Measurements from ENCODE around the gene GYG1. TPM values are rescaled to one million over a fixed set of nuclear protein-coding genes. Genes with fewer than 3 reads are reported as not detected.

Gene GYG1
- total RNA-seq, 1 donor from 2014 or later: 45.6 TPM

DNA sequence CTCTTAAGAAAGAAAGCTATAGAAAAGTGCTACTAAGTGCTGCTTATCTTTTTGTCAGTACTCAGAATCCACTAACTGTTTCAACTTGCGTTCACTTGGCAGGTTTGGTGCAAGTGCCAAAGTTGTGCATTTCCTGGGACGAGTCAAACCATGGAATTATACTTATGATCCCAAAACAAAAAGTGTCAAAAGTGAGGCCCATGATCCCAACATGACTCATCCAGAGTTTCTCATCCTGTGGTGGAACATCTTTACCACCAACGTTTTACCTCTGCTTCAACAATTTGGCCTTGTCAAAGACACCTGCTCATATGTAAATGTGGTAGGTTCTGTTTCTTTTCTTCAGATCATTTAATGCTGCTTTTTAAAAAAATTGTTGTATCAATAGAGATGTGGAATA is 32.6 kb downstream of the GYG1 start:
- no peak overlapping the region for H3K27ac ChIP-seq
- H3K9me3 ChIP-seq: no peaks in the 10 kb centered on the region
- no peak for ATAC-seq
- no peak for DNase-seq
- TF ChIP-seq, protein P1, sequence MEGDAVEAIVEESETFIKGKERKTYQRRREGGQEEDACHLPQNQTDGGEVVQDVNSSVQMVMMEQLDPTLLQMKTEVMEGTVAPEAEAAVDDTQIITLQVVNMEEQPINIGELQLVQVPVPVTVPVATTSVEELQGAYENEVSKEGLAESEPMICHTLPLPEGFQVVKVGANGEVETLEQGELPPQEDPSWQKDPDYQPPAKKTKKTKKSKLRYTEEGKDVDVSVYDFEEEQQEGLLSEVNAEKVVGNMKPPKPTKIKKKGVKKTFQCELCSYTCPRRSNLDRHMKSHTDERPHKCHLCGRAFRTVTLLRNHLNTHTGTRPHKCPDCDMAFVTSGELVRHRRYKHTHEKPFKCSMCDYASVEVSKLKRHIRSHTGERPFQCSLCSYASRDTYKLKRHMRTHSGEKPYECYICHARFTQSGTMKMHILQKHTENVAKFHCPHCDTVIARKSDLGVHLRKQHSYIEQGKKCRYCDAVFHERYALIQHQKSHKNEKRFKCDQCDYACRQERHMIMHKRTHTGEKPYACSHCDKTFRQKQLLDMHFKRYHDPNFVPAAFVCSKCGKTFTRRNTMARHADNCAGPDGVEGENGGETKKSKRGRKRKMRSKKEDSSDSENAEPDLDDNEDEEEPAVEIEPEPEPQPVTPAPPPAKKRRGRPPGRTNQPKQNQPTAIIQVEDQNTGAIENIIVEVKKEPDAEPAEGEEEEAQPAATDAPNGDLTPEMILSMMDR (IDR thresholded peaks at IDR 0.05): no peak
- no peaks in the 10 kb centered on the region for H3K27me3 ChIP-seq
- peaks cover 78% of the 10 kb centered on the region for H3K36me3 ChIP-seq
- intact Hi-C loops (cut with DNase I): no loop called here
- no peaks in the 10 kb centered on the region for H3K4me1 ChIP-seq
- no peak overlapping the region for H3K4me3 ChIP-seq

DNA sequence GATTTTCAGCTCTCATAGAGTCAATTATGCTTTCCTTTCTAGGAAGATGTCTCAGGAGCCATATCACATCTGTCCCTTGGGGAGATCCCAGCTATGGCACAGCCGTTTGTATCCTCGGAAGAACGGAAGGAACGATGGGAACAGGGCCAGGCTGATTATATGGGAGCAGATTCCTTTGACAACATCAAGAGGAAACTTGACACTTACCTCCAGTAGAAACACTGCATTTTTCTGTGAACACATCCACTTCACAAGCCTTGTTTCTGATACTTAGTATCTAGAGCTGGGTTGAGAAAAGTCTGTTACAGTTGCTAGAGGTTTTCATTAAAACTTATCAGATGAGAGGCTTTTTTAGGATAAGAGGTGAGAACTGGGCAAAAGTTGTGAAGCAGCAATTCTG is 35.4 kb downstream of the GYG1 start:
- DNase-seq: no peak
- no peaks in the 10 kb centered on the region for H3K9me3 ChIP-seq
- ATAC-seq: no peak
- no peak overlapping the region for H3K4me3 ChIP-seq
- H3K27ac ChIP-seq: no peak overlapping the region
- H3K36me3 ChIP-seq: peaks cover 84% of the 10 kb centered on the region
- TF ChIP-seq, protein P1 (IDR thresholded peaks at IDR 0.05): no peak
- intact Hi-C loops (cut with DNase I): no loop called here
- no peaks in the 10 kb centered on the region for H3K27me3 ChIP-seq
- no peaks in the 10 kb centered on the region for H3K4me1 ChIP-seq

DNA sequence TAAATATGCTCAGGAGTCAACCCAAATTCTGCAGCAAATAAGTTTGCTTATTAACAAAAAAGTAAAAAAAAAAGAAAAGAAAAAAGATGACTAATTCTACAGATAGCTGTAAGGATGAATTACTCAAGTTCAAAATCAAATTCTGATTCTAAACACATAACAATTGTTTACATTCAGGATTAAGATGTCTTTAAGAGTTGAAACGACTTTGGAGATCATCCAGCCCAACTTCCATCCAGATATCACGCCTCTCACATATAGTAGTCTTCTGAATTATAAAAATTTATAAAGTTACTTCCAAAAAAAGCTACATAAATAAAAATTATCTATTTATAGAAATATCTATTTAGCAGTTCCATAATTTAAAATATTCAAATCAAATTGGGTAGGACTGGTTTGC is 39.8 kb downstream of the GYG1 start:
- no peak overlapping the region for H3K27ac ChIP-seq
- no peaks in the 10 kb centered on the region for H3K9me3 ChIP-seq
- H3K4me3 ChIP-seq: no peak overlapping the region
- no peaks in the 10 kb centered on the region for H3K4me1 ChIP-seq
- no peaks in the 10 kb centered on the region for H3K27me3 ChIP-seq
- intact Hi-C loops (cut with DNase I): no loop called here
- ATAC-seq (no peak), DNase-seq (no peak)
- TF ChIP-seq, protein P1 (IDR thresholded peaks at IDR 0.05): no peak
- peaks cover 61% of the 10 kb centered on the region for H3K36me3 ChIP-seq

DNA sequence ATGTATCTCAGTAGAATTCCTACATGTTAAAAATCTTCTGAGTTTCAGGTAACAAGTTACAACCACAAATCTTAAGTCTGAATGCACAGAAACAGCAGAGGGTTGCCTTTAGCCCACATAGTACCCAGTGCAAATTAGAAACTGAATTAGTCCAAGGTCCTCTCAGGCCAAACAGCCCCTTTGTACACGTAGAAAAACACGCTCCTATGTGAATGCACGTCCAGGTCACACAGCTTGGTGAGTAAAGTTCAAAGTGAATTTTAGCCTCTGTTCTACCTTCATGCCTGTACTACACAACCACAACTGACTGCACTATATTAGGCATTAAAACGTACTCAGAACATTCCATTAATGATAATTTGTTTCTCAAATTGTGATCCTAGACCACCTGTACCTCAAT is 46.3 kb downstream of the GYG1 start:
- H3K4me3 ChIP-seq: no peak overlapping the region
- H3K4me1 ChIP-seq: no peaks in the 10 kb centered on the region
- intact Hi-C loops (cut with DNase I): no loop called here
- DNase-seq (no peak), ATAC-seq (no peak)
- no peaks in the 10 kb centered on the region for H3K9me3 ChIP-seq
- H3K27me3 ChIP-seq: no peaks in the 10 kb centered on the region
- peaks cover 50% of the 10 kb centered on the region for H3K36me3 ChIP-seq
- H3K27ac ChIP-seq: no peak overlapping the region
- TF ChIP-seq, protein P1 (IDR thresholded peaks at IDR 0.05): no peak

DNA sequence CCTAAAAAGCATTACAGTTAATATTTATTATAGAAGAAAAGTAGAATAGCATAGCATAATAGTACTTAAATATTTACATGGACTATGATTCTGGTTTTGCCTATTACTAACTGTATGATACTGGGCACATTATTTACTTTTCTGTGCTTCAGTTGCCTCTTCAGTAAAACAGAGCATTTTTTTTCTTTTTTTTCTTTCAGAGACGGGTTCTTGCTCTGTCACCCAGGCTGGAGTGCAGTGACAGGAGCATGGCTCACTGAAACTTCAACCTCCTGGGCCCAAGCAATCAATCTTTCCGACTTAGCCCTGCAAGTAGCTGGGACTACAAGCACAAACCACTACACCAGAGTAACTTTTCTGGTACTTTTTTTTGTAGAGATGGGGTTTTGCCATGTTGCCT is 47.0 kb downstream of the GYG1 start:
- ATAC-seq (no peak), DNase-seq (no peak)
- no peaks in the 10 kb centered on the region for H3K27me3 ChIP-seq
- H3K4me3 ChIP-seq: no peak overlapping the region
- TF ChIP-seq, protein P1 (IDR thresholded peaks at IDR 0.05): no peak
- no peaks in the 10 kb centered on the region for H3K9me3 ChIP-seq
- peaks cover 48% of the 10 kb centered on the region for H3K36me3 ChIP-seq
- no peak overlapping the region for H3K27ac ChIP-seq
- H3K4me1 ChIP-seq: no peaks in the 10 kb centered on the region
- intact Hi-C loops (cut with DNase I): no loop called here

DNA sequence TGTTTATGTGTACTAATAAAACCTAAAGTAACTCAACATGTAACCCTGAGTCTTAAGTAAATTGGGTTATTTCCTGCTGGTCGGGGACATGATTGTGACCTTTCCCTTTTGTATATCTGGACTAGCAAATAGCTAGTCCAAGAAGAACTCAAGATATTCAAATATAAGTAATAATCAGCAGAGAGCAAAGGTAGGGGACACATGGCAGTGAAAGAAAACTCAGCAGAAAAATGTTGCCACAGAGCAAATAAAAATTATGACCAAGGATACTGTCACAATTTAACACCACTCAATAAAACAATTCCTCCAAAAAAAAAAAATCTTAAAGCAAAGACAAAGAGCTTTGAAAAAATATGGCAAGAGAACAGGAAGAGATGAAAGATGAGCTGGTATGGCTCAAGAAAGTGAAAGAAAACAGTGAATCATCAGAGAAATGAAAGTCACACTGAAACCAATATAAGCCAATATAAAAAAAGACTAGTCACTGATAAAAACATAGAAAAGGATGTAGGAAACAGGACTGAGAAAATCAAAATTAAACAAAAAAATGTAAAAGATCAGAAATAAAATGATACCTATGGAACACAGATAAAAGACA is 51.5 kb downstream of the GYG1 start:
- H3K4me3 ChIP-seq: no peak overlapping the region
- H3K4me1 ChIP-seq: no peaks in the 10 kb centered on the region
- peaks cover 35% of the 10 kb centered on the region for H3K36me3 ChIP-seq
- no peaks in the 10 kb centered on the region for H3K27me3 ChIP-seq
- no peak overlapping the region for H3K27ac ChIP-seq
- ATAC-seq: no peak
- TF ChIP-seq, protein P1 (IDR thresholded peaks at IDR 0.05): no peak
- intact Hi-C loops (cut with DNase I): no loop called here
- no peaks in the 10 kb centered on the region for H3K9me3 ChIP-seq
- no peak for DNase-seq
